ENCODE data around the gene CNOT11. TPM values are rescaled to one million over a fixed set of nuclear protein-coding genes. Genes with fewer than 3 reads are reported as not detected.
A peak's percentile ranks its signal among the peaks of the same experiment; 100 is the strongest.
"Not testable (repeated sequence)": the region's sequence is repeated elsewhere in the genome, so short reads cannot be mapped to it uniquely, and the experiment has no call there.

Gene CNOT11
- total RNA-seq, result 10 to 100 TPM; 65.1 to 80.7 TPM

- ChIA-PET POLR2A (no interaction called here), CTCF (interaction anchor here (0.5 to 2.3 kb wide), 7 partner anchors 11 to 136 kb away, joined by 3 to 8 read pairs (median 5); no protein-coding TSS in a partner anchor)
- H3K4me1 Mint-ChIP-seq, result peaks cover 49% of the 10 kb centered on the region
- peak within 1 kb of the TSS; percentile 92 for H3K4me3 Mint-ChIP-seq
- peak; percentile 99 for DNase-seq
- peaks cover 31% of the 10 kb centered on the region for H3K36me3 Mint-ChIP-seq (ENCODE audit: low read depth)
- no peaks in the 10 kb centered on the region for H3K9me3 Mint-ChIP-seq
- H3K27me3 Mint-ChIP-seq, result no peaks in the 10 kb centered on the region
- peak within 1 kb of the TSS; percentile 96 for H3K27ac Mint-ChIP-seq
Observed at GRCh38 chr2:101252408-101253012, at the start of gene CNOT11. Gene CNOT11, plus strand, starts transcription at chr2:101252886. Its CDS starts 79 bp downstream, at chr2:101252965.

DNA sequence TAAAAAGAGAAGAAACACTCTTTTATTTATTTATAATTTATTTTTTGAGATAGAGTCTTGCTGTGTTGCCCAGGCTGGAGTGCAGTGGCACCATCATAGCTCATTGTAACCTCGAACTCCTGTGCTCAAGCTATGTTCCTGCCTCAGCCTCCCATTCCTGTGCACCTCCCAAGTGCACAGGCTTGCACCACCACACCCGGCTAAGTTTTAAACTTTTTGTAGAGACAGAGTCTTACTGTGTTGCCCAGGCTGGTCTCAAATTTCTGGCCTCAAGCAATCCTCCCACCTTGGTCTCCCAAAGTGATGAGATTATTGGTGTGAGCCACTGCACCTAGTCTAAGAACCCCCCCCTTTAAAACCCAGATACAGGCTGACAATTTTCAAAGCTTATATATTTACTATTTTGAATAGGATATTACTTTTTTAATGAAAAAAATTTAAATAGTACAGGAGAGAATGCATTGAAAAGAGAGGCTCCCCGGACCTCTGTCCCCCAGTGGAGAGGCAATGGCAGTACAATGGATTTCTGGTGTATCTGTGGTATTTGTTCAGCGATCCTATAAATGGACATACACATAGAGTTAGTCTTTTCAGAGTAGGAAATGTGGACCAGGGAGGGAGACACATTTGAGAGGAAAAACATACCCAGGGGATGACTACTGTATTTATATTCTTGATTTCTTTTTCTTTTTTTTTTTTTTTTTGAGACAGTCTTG lies 48.1 kb upstream of the CNOT11 start:
- Mint-ChIP-seq H3K9me3 (peaks cover 4% of the 10 kb centered on the region), H3K27me3 (no peaks in the 10 kb centered on the region), H3K4me3 (no peak overlapping the region), H3K36me3 (ENCODE audit: low read depth) (no peaks in the 10 kb centered on the region), H3K4me1 (peaks cover 14% of the 10 kb centered on the region), H3K27ac (peak overlapping the region; percentile 87)
- no peak for DNase-seq
- ChIA-PET CTCF (interaction anchor here (0.6 to 2.1 kb wide), 11 partner anchors 8 to 861 kb away, joined by 3 to 9 read pairs (median 3); partner anchors contain the start of gene TBC1D8), POLR2A (no interaction called here)

DNA sequence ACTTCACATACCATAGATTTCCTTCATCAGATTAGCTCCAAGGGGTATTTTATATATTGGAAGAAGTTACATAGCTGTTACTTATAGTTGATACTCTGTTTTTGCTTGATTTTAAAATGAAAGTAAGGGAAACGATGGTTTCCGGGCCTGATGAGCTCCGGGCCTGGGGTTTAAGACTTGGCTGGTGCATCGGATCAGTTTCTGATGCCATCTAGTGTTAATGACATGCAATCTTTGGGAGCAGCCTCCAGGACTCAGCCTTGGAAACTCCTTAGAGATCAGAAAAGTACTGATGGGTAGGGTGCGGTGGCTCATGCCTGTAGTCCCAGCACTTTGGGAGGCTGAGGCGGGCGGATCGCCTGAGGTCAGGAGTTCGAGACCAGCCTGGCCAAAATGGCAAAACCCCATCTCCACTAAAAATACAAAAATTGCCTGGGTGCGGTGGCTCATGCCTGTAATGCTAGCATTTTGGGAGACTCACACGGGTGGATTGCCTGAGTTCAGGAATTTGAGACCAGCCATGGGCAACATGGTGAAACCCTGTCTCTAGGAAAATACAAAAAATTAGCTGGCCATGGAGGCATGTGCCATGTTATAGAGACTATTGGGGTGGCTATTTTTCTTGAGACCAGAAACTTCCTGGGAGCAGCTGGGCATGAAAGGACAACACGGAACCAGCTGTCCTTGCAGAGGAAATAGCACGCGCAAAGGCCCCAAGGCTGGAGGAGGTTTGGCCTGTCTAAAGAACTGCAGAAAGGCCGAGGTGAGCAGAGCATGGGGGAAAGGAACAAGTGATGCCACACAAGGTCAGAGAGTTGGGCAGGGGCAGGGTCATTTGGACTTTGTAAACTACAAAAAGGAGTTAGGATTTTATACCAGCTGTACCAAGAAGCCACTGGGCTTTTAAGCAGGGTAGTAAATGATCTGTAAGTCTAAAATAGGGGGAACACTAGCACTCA lies 46.9 kb upstream of the CNOT11 start:
- Mint-ChIP-seq H3K9me3 (peaks cover 8% of the 10 kb centered on the region), H3K27me3 (no peaks in the 10 kb centered on the region), H3K4me1 (peaks cover 14% of the 10 kb centered on the region), H3K36me3 (ENCODE audit: low read depth) (no peaks in the 10 kb centered on the region), H3K4me3 (peak overlapping the region; percentile 55), H3K27ac (peak overlapping the region; percentile 87)
- DNase-seq, result peak; percentile 67
- POLR2A ChIA-PET, result no interaction called here
- CTCF ChIA-PET, result interaction anchor here (0.6 to 2.1 kb wide), 16 partner anchors 9 to 763 kb away, joined by 3 to 11 read pairs (median 4); partner anchors contain the start of genes RPL31 and TBC1D8

- CTCF ChIA-PET, result interaction anchor here (0.6 kb wide), 1 partner anchor 1344 kb away, joined by 3 read pairs; no protein-coding TSS in a partner anchor
- Mint-ChIP-seq H3K4me1 (peaks cover 14% of the 10 kb centered on the region), H3K27me3 (no peaks in the 10 kb centered on the region), H3K9me3 (peaks cover 8% of the 10 kb centered on the region), H3K27ac (no peak overlapping the region), H3K36me3 (ENCODE audit: low read depth) (no peaks in the 10 kb centered on the region), H3K4me3 (no peak overlapping the region)
- POLR2A ChIA-PET, result no interaction called here
- no peak for DNase-seq
Observed at GRCh38 chr2:101208830-101209229, 43.9 kb upstream of the CNOT11 start.

DNA sequence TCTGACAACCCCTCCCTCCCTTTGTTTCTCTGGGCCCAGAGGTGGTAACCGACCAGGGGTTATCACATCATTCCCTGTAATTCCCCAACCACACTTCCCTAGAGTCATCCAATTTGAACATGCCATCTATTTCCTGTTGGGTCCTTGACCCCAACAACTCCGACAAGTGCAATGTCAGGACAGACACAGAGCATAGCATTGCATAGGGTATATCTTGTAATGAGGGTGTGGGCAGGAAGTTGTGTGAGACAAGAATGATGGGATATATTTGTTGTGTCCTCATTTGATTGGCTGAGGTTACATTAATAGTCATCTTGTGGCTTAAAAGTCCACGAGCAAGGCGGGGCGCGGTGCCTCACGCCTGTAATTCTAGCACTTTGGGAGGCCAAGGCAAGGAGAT lies 33.4 kb upstream of the CNOT11 start:
- H3K27ac Mint-ChIP-seq, result peak overlapping the region; percentile 31
- H3K4me3 Mint-ChIP-seq, result no peak overlapping the region
- CTCF ChIA-PET, result interaction anchor here (0.5 kb wide), 1 partner anchor 695 kb away, joined by 4 read pairs; no protein-coding TSS in a partner anchor

GRCh38 chr2:101220091-101220490 lies 32.6 kb upstream of the CNOT11 start:
- H3K27ac Mint-ChIP-seq, H3K27me3 Mint-ChIP-seq, DNase-seq, H3K4me3 Mint-ChIP-seq, POLR2A ChIA-PET: not testable (repeated sequence)
- H3K9me3 Mint-ChIP-seq, result peaks cover 13% of the 10 kb centered on the region
- peaks cover 18% of the 10 kb centered on the region for H3K4me1 Mint-ChIP-seq
- H3K36me3 Mint-ChIP-seq (ENCODE audit: low read depth), result peaks cover 19% of the 10 kb centered on the region
- CTCF ChIA-PET, result interaction anchor here (0.7 kb wide), 1 partner anchor 32 kb away, joined by 7 read pairs; no protein-coding TSS in a partner anchor

More for the DNA sequence above, 33.4 kb upstream of the CNOT11 start:
- peaks cover 15% of the 10 kb centered on the region for H3K4me1 Mint-ChIP-seq
- H3K27me3 Mint-ChIP-seq, result peaks cover 2% of the 10 kb centered on the region
- peaks cover 9% of the 10 kb centered on the region for H3K9me3 Mint-ChIP-seq
- H3K36me3 Mint-ChIP-seq (ENCODE audit: low read depth), result peaks cover 15% of the 10 kb centered on the region
- POLR2A ChIA-PET, result no interaction called here
- DNase-seq, result no peak

- Mint-ChIP-seq H3K9me3 (peaks cover 22% of the 10 kb centered on the region), H3K27ac (peak overlapping the region; percentile 85), H3K36me3 (ENCODE audit: low read depth) (peaks cover 21% of the 10 kb centered on the region), H3K27me3 (no peaks in the 10 kb centered on the region), H3K4me1 (peaks cover 21% of the 10 kb centered on the region), H3K4me3 (peak overlapping the region; percentile 12)
- CTCF ChIA-PET, result interaction anchor here (0.5 to 1.7 kb wide), 9 partner anchors 9 to 725 kb away, joined by 3 to 5 read pairs (median 3); no protein-coding TSS in a partner anchor
- DNase-seq, result peak; percentile 72
- POLR2A ChIA-PET, result no interaction called here
Observed at GRCh38 chr2:101223814-101224231, 28.9 kb upstream of the CNOT11 start.

DNA sequence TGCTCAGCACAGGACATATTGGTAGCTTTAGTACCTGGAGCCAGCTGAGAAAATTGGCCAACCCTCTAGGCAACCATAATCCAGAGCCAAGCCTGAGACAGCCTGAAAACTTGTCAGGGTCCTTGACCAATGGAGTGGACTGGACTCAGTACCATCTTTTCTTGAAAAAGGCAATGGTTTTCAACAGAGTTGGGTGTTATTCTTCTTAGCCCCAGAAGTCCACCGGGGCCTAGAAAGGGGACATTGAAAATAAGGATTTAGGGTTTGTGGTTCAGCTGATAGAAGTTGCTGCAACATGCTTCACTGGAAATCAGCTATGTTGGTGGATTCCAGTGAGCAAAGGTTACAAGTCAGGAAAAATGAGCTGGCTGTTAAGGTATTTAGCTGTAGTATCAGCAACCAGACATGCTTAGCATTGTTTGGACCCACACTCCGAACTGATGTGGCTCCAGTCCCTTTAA lies 22.1 kb upstream of the CNOT11 start:
- no peaks in the 10 kb centered on the region for H3K27me3 Mint-ChIP-seq
- H3K4me3 Mint-ChIP-seq, result no peak overlapping the region
- peaks cover 2% of the 10 kb centered on the region for H3K36me3 Mint-ChIP-seq (ENCODE audit: low read depth)
- ChIA-PET CTCF (no interaction called here), POLR2A (interaction anchor here (0.6 to 0.7 kb wide), 2 partner anchors 470 to 536 kb away, joined by 3 to 4 read pairs; no protein-coding TSS in a partner anchor)
- no peak for DNase-seq
- peaks cover 2% of the 10 kb centered on the region for H3K4me1 Mint-ChIP-seq
- peaks cover 13% of the 10 kb centered on the region for H3K9me3 Mint-ChIP-seq
- H3K27ac Mint-ChIP-seq, result no peak overlapping the region

DNA sequence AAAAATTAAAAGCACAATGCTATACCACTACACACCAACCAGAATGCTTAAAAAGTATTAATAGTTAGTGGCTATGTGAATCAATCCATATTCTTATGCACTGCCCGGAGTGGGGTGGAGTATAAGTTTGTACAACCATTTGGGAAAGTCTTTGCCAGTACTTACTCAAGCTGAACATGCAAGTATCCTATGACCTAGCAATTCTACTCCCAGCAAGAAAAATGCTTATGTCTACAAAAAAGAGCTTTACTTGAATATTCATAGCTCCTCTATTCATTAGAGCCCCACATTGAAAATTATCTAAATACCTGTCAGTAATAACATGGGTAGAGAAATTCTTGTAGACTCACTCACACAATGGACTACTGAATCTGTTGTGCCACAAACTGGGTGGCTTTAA lies 21.4 kb upstream of the CNOT11 start:
- no peak overlapping the region for H3K27ac Mint-ChIP-seq
- H3K4me3 Mint-ChIP-seq, result no peak overlapping the region
- CTCF ChIA-PET, result interaction anchor here (2.2 kb wide), 1 partner anchor 16 kb away, joined by 6 read pairs; no protein-coding TSS in a partner anchor
- no peak for DNase-seq
- peaks cover under 1% of the 10 kb centered on the region for H3K36me3 Mint-ChIP-seq (ENCODE audit: low read depth)
- POLR2A ChIA-PET, result no interaction called here
- H3K27me3 Mint-ChIP-seq, result no peaks in the 10 kb centered on the region
- H3K4me1 Mint-ChIP-seq, result peaks cover 2% of the 10 kb centered on the region
- H3K9me3 Mint-ChIP-seq, result peaks cover 11% of the 10 kb centered on the region

GRCh38 chr2:101231937-101232730 lies 20.6 kb upstream of the CNOT11 start:
- ChIA-PET POLR2A (no interaction called here), CTCF (interaction anchor here (0.6 to 2.2 kb wide), 4 partner anchors 9 to 1087 kb away, joined by 3 to 6 read pairs (median 4); no protein-coding TSS in a partner anchor)
- Mint-ChIP-seq H3K27me3 (no peaks in the 10 kb centered on the region), H3K4me3 (no peak overlapping the region), H3K27ac (no peak overlapping the region), H3K4me1 (peaks cover 2% of the 10 kb centered on the region), H3K36me3 (ENCODE audit: low read depth) (no peaks in the 10 kb centered on the region), H3K9me3 (peaks cover 11% of the 10 kb centered on the region)
- DNase-seq, result no peak

DNA sequence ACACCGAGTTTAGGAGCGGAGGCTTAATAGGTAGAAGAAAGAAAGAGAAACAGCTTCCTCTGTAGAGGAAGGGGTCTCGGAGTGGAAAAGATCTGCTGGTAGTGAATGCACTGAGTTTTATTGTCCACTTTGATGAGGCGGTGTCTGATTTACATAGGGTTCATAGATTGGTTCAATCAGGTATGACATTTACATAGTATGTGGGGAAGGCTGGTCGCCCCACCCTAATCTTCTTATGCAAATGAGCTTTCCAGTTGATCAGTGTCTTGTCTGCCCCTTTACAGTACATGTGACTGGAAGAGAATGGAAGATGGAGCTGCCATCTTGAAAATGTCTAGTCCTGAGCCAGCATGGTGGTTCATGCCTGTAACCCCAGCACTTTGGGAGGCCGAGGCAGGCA lies 19.9 kb upstream of the CNOT11 start:
- no peak for DNase-seq
- Mint-ChIP-seq H3K4me3 (no peak overlapping the region), H3K9me3 (peaks cover 11% of the 10 kb centered on the region), H3K4me1 (peaks cover 2% of the 10 kb centered on the region), H3K27me3 (no peaks in the 10 kb centered on the region), H3K27ac (no peak overlapping the region), H3K36me3 (ENCODE audit: low read depth) (no peaks in the 10 kb centered on the region)
- ChIA-PET CTCF (interaction anchor here (1.2 to 2.2 kb wide), 3 partner anchors 10 to 78 kb away, joined by 4 to 6 read pairs (median 5); no protein-coding TSS in a partner anchor), POLR2A (no interaction called here)

Measured in activated CD4-positive, alpha-beta T cell treated with anti-CD3 and anti-CD28 coated beads, Interleukin-2, amount 10 ng/mL, durations not matched to agents 7 days and 5 days (primary cell).